Parathyroid adenoma (tissue), 2 donors: ENCODE measurements around the gene ADAMTS16.

Experiments
- H2AFZ ChIP-seq: fragments of 300-600 bp; sonication (generic); one replicate; pipeline ENCODE4 v1.7.0; 2017; ENCODE audit warnings: antibody characterized with exemption, mild to moderate bottlenecking
- H3K27ac ChIP-seq: fragments of 300-600 bp; sonication (generic); one replicate; pipeline ENCODE4 v1.7.0; 2017
- H3K27me3 ChIP-seq: fragments of 300-600 bp; sonication (generic); one replicate; pipeline ENCODE4 v1.7.0; 2017; ENCODE audit warnings: low read length; ENCODE audit not compliant: control insufficient read depth, insufficient read depth
- H3K36me3 ChIP-seq: fragments of 300-600 bp; sonication (generic); one replicate; pipeline ENCODE4 v1.7.0; 2017; ENCODE audit warnings: low read length; ENCODE audit not compliant: control insufficient read depth, insufficient read depth
- H3K4me1 ChIP-seq: fragments of 300-600 bp; sonication (generic); one replicate; pipeline ENCODE4 v1.7.0; 2017; ENCODE audit warnings: control low read depth
- H3K4me2 ChIP-seq: fragments of 300-600 bp; sonication (generic); one replicate; pipeline ENCODE4 v1.7.0; 2017; ENCODE audit warnings: low read length
- H3K4me3 ChIP-seq: fragments of 300-600 bp; sonication (generic); one replicate; pipeline ENCODE4 v1.7.0; 2017; ENCODE audit warnings: low read depth, low read length
- H3K79me2 ChIP-seq: fragments of 300-600 bp; sonication (generic); one replicate; pipeline ENCODE4 v1.7.0; 2017; ENCODE audit warnings: control low read depth
- H3K9ac ChIP-seq: fragments of 300-600 bp; sonication (generic); one replicate; pipeline ENCODE4 v1.7.0; 2017; ENCODE audit warnings: mild to moderate bottlenecking
- H3K9me3 ChIP-seq: fragments of 300-600 bp; sonication (generic); one replicate; pipeline ENCODE4 v1.7.0; 2017; ENCODE audit warnings: low read length; ENCODE audit not compliant: control insufficient read depth
- CTCF ChIP-seq: fragments of 300-600 bp; sonication (generic); IDR thresholded peaks from one replicate; pipeline ENCODE4 v1.7.0; 2017; ENCODE audit warnings: antibody characterized with exemption, mild to moderate bottlenecking
- donor health status: primary hyperparathyroidism.

Gene ADAMTS16

GRCh38 chr5:5183933-5184332 lies 43.8 kb downstream of the ADAMTS16 start:
- no peaks in the 10 kb centered on the region for H3K79me2 ChIP-seq
- H3K36me3 ChIP-seq, result no peaks in the 10 kb centered on the region
- H3K4me3 ChIP-seq, result no peak overlapping the region
- H2AFZ ChIP-seq, result no peak overlapping the region
- no peaks in the 10 kb centered on the region for H3K27me3 ChIP-seq
- H3K9me3 ChIP-seq, result no peaks in the 10 kb centered on the region
- no peaks in the 10 kb centered on the region for H3K4me1 ChIP-seq
- H3K27ac ChIP-seq, result no peak overlapping the region
- no peak for TF ChIP-seq CTCF
- H3K4me2 ChIP-seq, result no peak overlapping the region
- no peak overlapping the region for H3K9ac ChIP-seq

- no peaks in the 10 kb centered on the region for H3K27me3 ChIP-seq
- no peak for TF ChIP-seq CTCF
- H3K4me1 ChIP-seq, result no peaks in the 10 kb centered on the region
- H2AFZ ChIP-seq, result no peak overlapping the region
- no peaks in the 10 kb centered on the region for H3K79me2 ChIP-seq
- H3K4me3 ChIP-seq, result no peak overlapping the region
- no peak overlapping the region for H3K27ac ChIP-seq
- H3K4me2 ChIP-seq, result no peak overlapping the region
- no peaks in the 10 kb centered on the region for H3K9me3 ChIP-seq
- H3K9ac ChIP-seq, result no peak overlapping the region
- no peaks in the 10 kb centered on the region for H3K36me3 ChIP-seq
Measured at GRCh38 chr5:5188376-5189050, 48.4 kb downstream of the ADAMTS16 start.

GRCh38 chr5:5189051-5189430 lies 48.9 kb downstream of the ADAMTS16 start:
- Histone ChIP-seq H2AFZ (no peak overlapping the region), H3K36me3 (no peaks in the 10 kb centered on the region), H3K9me3 (no peaks in the 10 kb centered on the region), H3K4me2 (no peak overlapping the region), H3K4me3 (no peak overlapping the region), H3K4me1 (no peaks in the 10 kb centered on the region), H3K27ac (no peak overlapping the region), H3K9ac (no peak overlapping the region), H3K79me2 (no peaks in the 10 kb centered on the region), H3K27me3 (no peaks in the 10 kb centered on the region)
- no peak for TF ChIP-seq CTCF

DNA sequence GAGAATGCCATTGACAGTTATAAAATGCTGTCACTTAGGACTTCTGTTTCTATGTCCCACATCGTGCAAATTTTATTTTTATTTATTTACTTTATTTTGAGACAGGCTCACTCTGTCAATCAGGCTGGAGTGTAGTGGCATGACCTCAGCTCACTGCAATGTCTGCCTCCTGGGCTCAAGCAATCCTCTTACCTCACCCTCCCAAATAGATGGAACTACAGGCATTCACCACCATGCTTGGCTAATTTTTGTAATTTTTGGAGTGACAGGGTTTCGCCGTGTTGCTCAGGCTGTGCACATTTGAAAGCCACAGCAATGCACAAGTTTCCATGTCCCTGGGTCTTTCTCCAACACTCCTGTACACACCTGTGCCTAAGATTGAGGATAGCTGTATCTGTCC lies 51.8 kb downstream of the ADAMTS16 start:
- Histone ChIP-seq H3K36me3 (no peaks in the 10 kb centered on the region), H2AFZ (no peak overlapping the region), H3K4me1 (no peaks in the 10 kb centered on the region), H3K9ac (no peak overlapping the region), H3K4me2 (no peak overlapping the region), H3K27me3 (no peaks in the 10 kb centered on the region), H3K79me2 (no peaks in the 10 kb centered on the region), H3K9me3 (no peaks in the 10 kb centered on the region), H3K27ac (no peak overlapping the region), H3K4me3 (no peak overlapping the region)
- no peak for TF ChIP-seq CTCF

DNA sequence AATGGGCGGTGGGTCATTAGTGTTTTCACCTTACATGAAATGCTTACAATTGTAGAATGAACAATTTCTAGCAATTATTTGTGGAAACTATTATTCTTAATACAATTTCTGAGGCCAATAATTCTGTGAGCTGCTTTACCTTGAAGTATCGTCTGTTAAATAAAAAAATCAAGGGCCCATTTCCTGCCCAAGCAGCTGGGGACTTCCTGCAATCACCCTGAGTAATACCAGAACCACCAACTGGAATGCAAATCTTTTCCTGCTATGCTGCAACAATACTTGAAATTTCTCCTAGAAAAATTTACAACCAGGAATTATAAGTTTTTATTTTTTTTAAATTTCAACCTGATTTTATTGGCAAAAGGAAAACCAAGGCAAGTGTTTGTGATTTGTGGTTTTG lies 52.6 kb downstream of the ADAMTS16 start:
- H3K79me2 ChIP-seq, result no peaks in the 10 kb centered on the region
- no peak overlapping the region for H3K4me3 ChIP-seq
- no peak overlapping the region for H2AFZ ChIP-seq
- no peaks in the 10 kb centered on the region for H3K4me1 ChIP-seq
- no peaks in the 10 kb centered on the region for H3K36me3 ChIP-seq
- H3K9ac ChIP-seq, result no peak overlapping the region
- no peak for TF ChIP-seq CTCF
- H3K4me2 ChIP-seq, result no peak overlapping the region
- no peaks in the 10 kb centered on the region for H3K9me3 ChIP-seq
- H3K27me3 ChIP-seq, result no peaks in the 10 kb centered on the region
- H3K27ac ChIP-seq, result no peak overlapping the region
